Measurements from ENCODE around the gene SLC44A3. TPM values are rescaled to one million over a fixed set of nuclear protein-coding genes. Genes with fewer than 3 reads are reported as not detected.

SLC44A3 gene
- total and polyA plus RNA-seq, 2 of the 4 experiments (the other 2 are of a cell fraction) = 0.31 to 0.54 TPM

DNA sequence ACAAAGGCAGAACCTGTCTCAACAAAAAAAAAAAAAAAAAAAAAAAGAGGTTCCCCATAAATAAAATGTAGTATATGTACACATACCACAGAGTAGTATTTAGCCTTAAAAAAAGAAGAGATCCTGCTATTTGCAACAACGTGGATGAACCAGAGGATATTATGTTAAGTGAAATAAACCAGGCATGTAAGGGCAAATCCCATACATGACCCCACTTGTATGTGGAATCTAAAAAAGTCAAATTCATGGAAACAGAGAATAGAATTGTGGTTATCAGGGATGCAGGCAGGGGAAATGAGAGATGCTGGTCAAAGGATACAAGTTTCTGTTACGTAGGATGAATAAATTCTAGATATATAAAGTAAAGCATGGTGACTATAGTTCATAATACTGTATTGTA lies 16.7 kb downstream of the SLC44A3 start:
- intact Hi-C loops (cut with micrococcal nuclease) = no loop called here
- dilution Hi-C loops (cut with HindIII; ENCODE audit: low sequenced_read_pairs, unreplicated experiment) = no loop called here
- no peak overlapping the region for H3K18ac ChIP-seq (ENCODE audit: low read depth, low read length)
- H2BK120ac ChIP-seq (ENCODE audit: low read depth, low read length) = no peak overlapping the region
- H2BK15ac ChIP-seq (ENCODE audit: low read depth, low read length) = no peak overlapping the region
- no peak overlapping the region for H2AK5ac ChIP-seq (ENCODE audit: low read depth, low read length)
- no peak overlapping the region for H3K4me3 ChIP-seq (ENCODE audit: insufficient read depth, low read depth, low read length)
- no peak overlapping the region for H3K4ac ChIP-seq (ENCODE audit: low read depth, low read length)
- no peaks in the 10 kb centered on the region for H3K9me3 ChIP-seq (ENCODE audit: control insufficient read depth, insufficient read depth, low read length)
- H3K4me2 ChIP-seq (ENCODE audit: low read depth, low read length) = no peak overlapping the region
- no peak overlapping the region for H2AFZ ChIP-seq (replicated peaks; ENCODE audit: low read length, poor library complexity)
- no peak overlapping the region for H2BK5ac ChIP-seq (ENCODE audit: low read depth, low read length, poor library complexity, severe bottlenecking)
- TF ChIP-seq RCOR1 (IDR thresholded peaks at IDR 0.05; ENCODE audit: insufficient replicate concordance, low read length) (no peak), MXI1 (IDR thresholded peaks at IDR 0.05; ENCODE audit: borderline replicate concordance, low read depth, low read length) (no peak), CEBPB (IDR thresholded peaks at IDR 0.05; ENCODE audit: low read depth, low read length) (no peak), CHD1 (IDR thresholded peaks at IDR 0.05; ENCODE audit: low read depth, low read length) (no peak), NFE2L2 (IDR thresholded peaks at IDR 0.05; ENCODE audit: low read depth, low read length) (no peak), SMC3 (IDR thresholded peaks at IDR 0.05; ENCODE audit: low read depth, low read length) (no peak), MAZ (IDR thresholded peaks at IDR 0.05; ENCODE audit: borderline replicate concordance, low read depth, low read length) (no peak), FOS (IDR thresholded peaks at IDR 0.05; ENCODE audit: low read depth, low read length) (no peak), RFX5 (IDR thresholded peaks at IDR 0.05; ENCODE audit: low read depth, low read length) (no peak), RAD21 (IDR thresholded peaks at IDR 0.05; ENCODE audit: low read length) (no peak), POLR2A (IDR thresholded peaks at IDR 0.05; ENCODE audit: low read depth, low read length) (no peak), MAFK (IDR thresholded peaks at IDR 0.05; ENCODE audit: low read depth, low read length) (no peak), BHLHE40 (IDR thresholded peaks at IDR 0.05; ENCODE audit: low read depth, low read length) (no peak)
- TF ChIP-seq, protein P1, sequence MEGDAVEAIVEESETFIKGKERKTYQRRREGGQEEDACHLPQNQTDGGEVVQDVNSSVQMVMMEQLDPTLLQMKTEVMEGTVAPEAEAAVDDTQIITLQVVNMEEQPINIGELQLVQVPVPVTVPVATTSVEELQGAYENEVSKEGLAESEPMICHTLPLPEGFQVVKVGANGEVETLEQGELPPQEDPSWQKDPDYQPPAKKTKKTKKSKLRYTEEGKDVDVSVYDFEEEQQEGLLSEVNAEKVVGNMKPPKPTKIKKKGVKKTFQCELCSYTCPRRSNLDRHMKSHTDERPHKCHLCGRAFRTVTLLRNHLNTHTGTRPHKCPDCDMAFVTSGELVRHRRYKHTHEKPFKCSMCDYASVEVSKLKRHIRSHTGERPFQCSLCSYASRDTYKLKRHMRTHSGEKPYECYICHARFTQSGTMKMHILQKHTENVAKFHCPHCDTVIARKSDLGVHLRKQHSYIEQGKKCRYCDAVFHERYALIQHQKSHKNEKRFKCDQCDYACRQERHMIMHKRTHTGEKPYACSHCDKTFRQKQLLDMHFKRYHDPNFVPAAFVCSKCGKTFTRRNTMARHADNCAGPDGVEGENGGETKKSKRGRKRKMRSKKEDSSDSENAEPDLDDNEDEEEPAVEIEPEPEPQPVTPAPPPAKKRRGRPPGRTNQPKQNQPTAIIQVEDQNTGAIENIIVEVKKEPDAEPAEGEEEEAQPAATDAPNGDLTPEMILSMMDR (conservative IDR thresholded peaks at IDR 0.05; ENCODE audit: low read depth, low read length) = no peak
- TF ChIP-seq, protein P2, sequence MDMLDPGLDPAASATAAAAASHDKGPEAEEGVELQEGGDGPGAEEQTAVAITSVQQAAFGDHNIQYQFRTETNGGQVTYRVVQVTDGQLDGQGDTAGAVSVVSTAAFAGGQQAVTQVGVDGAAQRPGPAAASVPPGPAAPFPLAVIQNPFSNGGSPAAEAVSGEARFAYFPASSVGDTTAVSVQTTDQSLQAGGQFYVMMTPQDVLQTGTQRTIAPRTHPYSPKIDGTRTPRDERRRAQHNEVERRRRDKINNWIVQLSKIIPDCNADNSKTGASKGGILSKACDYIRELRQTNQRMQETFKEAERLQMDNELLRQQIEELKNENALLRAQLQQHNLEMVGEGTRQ (IDR thresholded peaks at IDR 0.05; ENCODE audit: low read depth, low read length) = no peak
- TF ChIP-seq, protein P3, sequence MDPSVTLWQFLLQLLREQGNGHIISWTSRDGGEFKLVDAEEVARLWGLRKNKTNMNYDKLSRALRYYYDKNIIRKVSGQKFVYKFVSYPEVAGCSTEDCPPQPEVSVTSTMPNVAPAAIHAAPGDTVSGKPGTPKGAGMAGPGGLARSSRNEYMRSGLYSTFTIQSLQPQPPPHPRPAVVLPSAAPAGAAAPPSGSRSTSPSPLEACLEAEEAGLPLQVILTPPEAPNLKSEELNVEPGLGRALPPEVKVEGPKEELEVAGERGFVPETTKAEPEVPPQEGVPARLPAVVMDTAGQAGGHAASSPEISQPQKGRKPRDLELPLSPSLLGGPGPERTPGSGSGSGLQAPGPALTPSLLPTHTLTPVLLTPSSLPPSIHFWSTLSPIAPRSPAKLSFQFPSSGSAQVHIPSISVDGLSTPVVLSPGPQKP (IDR thresholded peaks at IDR 0.05; ENCODE audit: borderline replicate concordance, low read depth, low read length) = no peak
- no peak overlapping the region for H2BK20ac ChIP-seq (ENCODE audit: low read depth, low read length)
- H4K91ac ChIP-seq (ENCODE audit: insufficient read depth, low read depth, low read length) = no peak overlapping the region
- no peak for DNase-seq
- H3K27ac ChIP-seq (ENCODE audit: insufficient read depth, low read length) = no peak overlapping the region
- H3K56ac ChIP-seq (ENCODE audit: extremely low read depth, insufficient read depth, low read length) = no peak overlapping the region
- no peak overlapping the region for H4K8ac ChIP-seq (ENCODE audit: low read depth in 2 of 2, low read length in 2 of 2)
- in situ Hi-C loops (cut with MboI; ENCODE audit: low sequenced_read_pairs) = no loop called here
- no peak overlapping the region for H3K9ac ChIP-seq (ENCODE audit: low read depth, low read length)
- no peaks in the 10 kb centered on the region for H3K36me3 ChIP-seq (ENCODE audit: control insufficient read depth, insufficient read depth, low read length)
- no peak overlapping the region for H3K23ac ChIP-seq (ENCODE audit: low read depth, low read length)
- no peaks in the 10 kb centered on the region for H3K27me3 ChIP-seq (ENCODE audit: control insufficient read depth, insufficient read depth, low read length)
- ChIA-PET CTCF (interaction anchor here (2.4 kb wide), 1 partner anchor 205 kb away, joined by 7 read pairs; no protein-coding TSS in a partner anchor), POLR2A (ENCODE audit: unreplicated experiment) (no interaction called here)
- H3K14ac ChIP-seq (replicated peaks; ENCODE audit: low read depth, low read length) = no peak overlapping the region
- no TSS peak for BruUV-seq (replicated peaks)
- no peak for ATAC-seq (ENCODE audit: low read depth)
- WGBS, 2 experiments (ENCODE audit: extremely low coverage in 2 of 2, insufficient read length in 1 of 2) = no CpG with 5 or more reads among the region's 2 CpGs
- H3K4me1 ChIP-seq (ENCODE audit: control insufficient read depth, insufficient read depth, low read length) = peaks cover 2% of the 10 kb centered on the region; the same call in 1 of the 2 replicates
- H3K79me1 ChIP-seq (ENCODE audit: low read depth in 1 of 2, low read length in 2 of 2) = no peaks in the 10 kb centered on the region
- H4K5ac ChIP-seq (ENCODE audit: low read depth, low read length) = no peak overlapping the region
- no peak overlapping the region for H2AK9ac ChIP-seq (replicated peaks; ENCODE audit: low read depth, low read length, poor library complexity)
- H4K20me1 ChIP-seq (ENCODE audit: insufficient read depth, low read length) = no peaks in the 10 kb centered on the region
- no peaks in the 10 kb centered on the region for H3K9me1 ChIP-seq (ENCODE audit: insufficient read depth, low read length)

Data from IMR-90 (cell line).